Sigmoid colon (tissue), 7 donors: ENCODE results near the gene CPNE6. TPM values are rescaled to one million over a fixed set of nuclear protein-coding genes. Genes with fewer than 3 reads are reported as not detected.

ENCODE experiments used
- DNase-seq: peaks from one replicate; pipeline ENCODE4 v3.0.0-alpha.2; 2019
- H3K27ac ChIP-seq, 4 donors: fragments of 200-600 bp; sonication (generic); one replicate each; pipeline ENCODE4 v1.5.1; 2016 to 2019; ENCODE audit warnings: mild to moderate bottlenecking in 1 of 4
- H3K27me3 ChIP-seq, 3 donors: fragments of 200-600 bp; sonication (generic); one replicate each; pipeline ENCODE4 v1.5.1; 2019; ENCODE audit warnings: mild to moderate bottlenecking in 1 of 3
- H3K36me3 ChIP-seq, 4 donors: fragments of 200-600 bp; sonication (generic); one replicate each; pipeline ENCODE4 v1.5.1; 2016 to 2019
- H3K4me1 ChIP-seq, 4 donors: fragments of 200-600 bp; sonication (generic); one replicate each; pipeline ENCODE4 v1.5.1; 2017 to 2019
- H3K4me3 ChIP-seq, 4 donors: fragments of 200-600 bp; sonication (generic); one replicate each; pipeline ENCODE4 v1.5.1; 2017 to 2019; ENCODE audit warnings: mild to moderate bottlenecking in 2 of 4, moderate library complexity in 1 of 4
- H3K9me3 ChIP-seq, 4 donors: fragments of 200-600 bp in 3 of 4; sonication (generic) in 3 of 4; one replicate each; pipeline versions ENCODE4 v1.5.1 to v1.6.1; 2013 to 2019
- EP300 ChIP-seq, 4 donors: sonication (generic); formaldehyde crosslinking; IDR thresholded peaks; one replicate each; pipeline ENCODE4 v1.6.1; 2017; ENCODE audit warnings: antibody characterized with exemption in 4 of 4
- POLR2A ChIP-seq, 2 donors: fragments of 450-650 bp; IDR thresholded peaks; one replicate each; pipeline ENCODE4 v1.6.1; 2016; ENCODE audit warnings: antibody characterized with exemption in 2 of 2, mild to moderate bottlenecking in 2 of 2, moderate library complexity in 2 of 2
- POLR2AphosphoS5 ChIP-seq, 4 donors: sonication (generic); formaldehyde crosslinking; IDR thresholded peaks; one replicate each; pipeline ENCODE4 v1.6.1; 2017; ENCODE audit warnings: antibody characterized with exemption in 4 of 4
- WGBS, 2 donors: extraction: QIAGEN DNeasy Blood & Tissue Kit; methylation state at CpG; one replicate each; pipeline ENCODE4 v1.1.7; 2013; 5-methylcytosine and 5-hydroxymethylcytosine counted together
- intact Hi-C: fragments of 100-400 bp; cut with DNase I; formaldehyde crosslinking; loops from one replicate; pipeline ENCODE4 v1.15.1; 2023
- polyA plus RNA-seq, 3 donors: library from polyadenylated mRNA; stranded (reverse); fragments of 200-250 nt; gene quantifications; one replicate each; pipeline ENCODE4 v1.2.3, GENCODE V29; 2013
- total RNA-seq, 4 donors: library from RNA; depleted of rRNA; stranded (reverse); fragments of >200 nt; gene quantifications; one replicate each; pipeline ENCODE4 v1.1.0, GENCODE V29; 2016
- TF ChIP-seq, protein P1 (sequence below), 4 experiments: fragments of 450-650 bp in 3 of 4; fragments of 200-600 bp in 1 of 4; IDR thresholded peaks; one replicate each; pipeline ENCODE4 v1.5.1; 2016 to 2019; ENCODE audit warnings: antibody characterized with exemption in 4 of 4, mild to moderate bottlenecking in 3 of 4, moderate library complexity in 2 of 4
- donor health status: healthy with polysubstance abuse.
- donor health status: Bipolar disorder and iron deficiency.
- donor health status: healthy.

Gene CPNE6
- total and polyA plus RNA-seq, 7 donors, result 0.42 to 3.3 (median 2.3) TPM; not detected in 3

DNA sequence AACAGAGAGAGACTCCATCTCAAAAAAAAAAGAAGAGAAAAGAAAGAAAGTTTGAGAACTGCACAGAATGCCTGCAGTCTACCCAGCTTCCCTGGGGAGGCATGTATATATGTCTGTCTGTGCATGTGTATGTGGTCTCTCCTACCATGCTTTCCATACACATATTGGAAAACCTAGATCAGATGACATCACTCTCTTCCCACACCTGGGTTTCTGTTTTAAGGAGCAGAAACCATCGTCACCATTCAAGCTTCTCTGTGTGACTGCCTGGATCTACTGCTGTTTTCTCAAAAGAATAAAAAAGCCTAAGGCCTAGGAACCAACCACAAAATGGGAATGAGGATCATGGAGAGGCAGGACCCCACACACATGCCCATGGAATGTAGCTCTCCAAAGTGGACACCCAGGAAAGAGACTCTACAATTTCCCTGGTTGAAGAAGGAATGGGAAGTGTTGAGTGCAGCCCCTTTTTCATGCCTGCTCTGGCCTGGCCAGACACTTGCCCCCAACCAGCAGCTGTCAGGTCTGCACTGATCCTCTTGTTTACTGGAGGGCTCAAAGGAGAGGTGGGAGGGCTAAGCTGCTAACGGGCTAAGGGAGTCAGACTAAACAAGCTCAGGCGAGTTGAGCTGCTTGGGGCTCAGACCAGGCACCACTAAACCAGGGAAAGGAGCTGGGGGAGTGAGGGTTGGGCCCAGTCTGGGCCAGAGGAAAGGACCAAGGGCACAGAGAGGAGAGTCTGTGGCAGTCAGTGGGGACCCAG lies 15.0 kb downstream of the CPNE6 start:
- TF ChIP-seq EP300 (IDR thresholded peaks at IDR 0.05) (no peak), POLR2A (IDR thresholded peaks at IDR 0.05) (no peak), POLR2AphosphoS5 (IDR thresholded peaks at IDR 0.05) (no peak)
- TF ChIP-seq, protein P1, sequence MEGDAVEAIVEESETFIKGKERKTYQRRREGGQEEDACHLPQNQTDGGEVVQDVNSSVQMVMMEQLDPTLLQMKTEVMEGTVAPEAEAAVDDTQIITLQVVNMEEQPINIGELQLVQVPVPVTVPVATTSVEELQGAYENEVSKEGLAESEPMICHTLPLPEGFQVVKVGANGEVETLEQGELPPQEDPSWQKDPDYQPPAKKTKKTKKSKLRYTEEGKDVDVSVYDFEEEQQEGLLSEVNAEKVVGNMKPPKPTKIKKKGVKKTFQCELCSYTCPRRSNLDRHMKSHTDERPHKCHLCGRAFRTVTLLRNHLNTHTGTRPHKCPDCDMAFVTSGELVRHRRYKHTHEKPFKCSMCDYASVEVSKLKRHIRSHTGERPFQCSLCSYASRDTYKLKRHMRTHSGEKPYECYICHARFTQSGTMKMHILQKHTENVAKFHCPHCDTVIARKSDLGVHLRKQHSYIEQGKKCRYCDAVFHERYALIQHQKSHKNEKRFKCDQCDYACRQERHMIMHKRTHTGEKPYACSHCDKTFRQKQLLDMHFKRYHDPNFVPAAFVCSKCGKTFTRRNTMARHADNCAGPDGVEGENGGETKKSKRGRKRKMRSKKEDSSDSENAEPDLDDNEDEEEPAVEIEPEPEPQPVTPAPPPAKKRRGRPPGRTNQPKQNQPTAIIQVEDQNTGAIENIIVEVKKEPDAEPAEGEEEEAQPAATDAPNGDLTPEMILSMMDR (IDR thresholded peaks at IDR 0.05), result no peak
- no peaks in the 10 kb centered on the region for H3K36me3 ChIP-seq
- no peak overlapping the region for H3K4me3 ChIP-seq
- intact Hi-C loops, result no loop called here
- DNase-seq, result no peak
- WGBS, 2 donors, result 82 to 87% methylated on average over 3 of the region's 3 CpGs
- no peaks in the 10 kb centered on the region for H3K9me3 ChIP-seq
- H3K27ac ChIP-seq, result no peak overlapping the region
- no peaks in the 10 kb centered on the region for H3K27me3 ChIP-seq
- peaks cover 0 to 5% (median 2%) of the 10 kb centered on the region in 4 donors for H3K4me1 ChIP-seq

DNA sequence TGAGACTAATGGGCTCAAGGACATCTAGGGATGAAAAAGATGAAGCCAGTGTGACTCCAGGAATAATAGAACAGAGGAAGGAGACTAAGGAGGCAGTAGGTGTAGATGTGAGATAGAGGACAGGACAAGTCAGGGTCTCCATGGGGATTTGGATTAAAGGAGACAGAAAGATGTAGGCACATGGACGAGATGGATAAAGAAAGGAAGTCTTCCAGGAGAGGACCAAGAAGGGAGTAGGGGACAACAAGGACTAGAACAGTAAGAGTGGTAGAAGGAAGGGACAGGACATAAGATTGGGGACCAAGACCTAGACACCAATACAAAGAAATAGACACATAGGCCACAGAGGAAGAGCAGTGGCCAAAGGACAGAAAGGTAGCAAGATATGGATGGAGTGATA lies 15.6 kb downstream of the CPNE6 start:
- Histone ChIP-seq H3K36me3 (no peaks in the 10 kb centered on the region), H3K27me3 (no peaks in the 10 kb centered on the region), H3K9me3 (no peaks in the 10 kb centered on the region), H3K4me1 (no peaks in the 10 kb centered on the region), H3K4me3 (no peak overlapping the region), H3K27ac (no peak overlapping the region)
- intact Hi-C loops, result no loop called here
- DNase-seq, result no peak
- TF ChIP-seq POLR2A (IDR thresholded peaks at IDR 0.05) (no peak), POLR2AphosphoS5 (IDR thresholded peaks at IDR 0.05) (no peak), EP300 (IDR thresholded peaks at IDR 0.05) (no peak)
- TF ChIP-seq, protein P1 (IDR thresholded peaks at IDR 0.05), result no peak
- 81 to 88% methylated on average over 1 of the region's 1 CpG for WGBS, 2 donors

DNA sequence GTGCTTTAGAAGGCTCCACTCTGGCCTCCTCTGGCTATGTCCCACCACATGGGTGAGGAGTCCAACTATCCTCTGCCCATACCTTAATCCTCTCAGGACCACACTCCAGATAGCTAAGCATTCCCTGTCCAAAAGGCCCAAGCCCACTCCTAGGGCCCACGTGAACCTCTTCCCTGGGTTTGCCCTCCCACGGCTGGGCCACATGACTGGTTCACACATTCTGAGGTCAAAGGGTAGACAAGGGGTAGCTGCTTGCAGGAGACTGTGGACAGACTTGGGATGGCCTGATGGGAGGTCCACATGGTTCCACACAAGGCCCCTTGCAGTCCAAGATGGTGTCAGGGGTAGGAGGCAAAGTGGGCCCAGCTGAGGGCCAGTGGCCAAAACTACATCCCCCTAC lies 16.7 kb downstream of the CPNE6 start:
- no peak overlapping the region for H3K27ac ChIP-seq
- H3K4me3 ChIP-seq, result no peak overlapping the region
- WGBS, 2 donors, result 85 to 89% methylated on average over 2 of the region's 2 CpGs
- intact Hi-C loops, result no loop called here
- no peaks in the 10 kb centered on the region for H3K9me3 ChIP-seq
- H3K36me3 ChIP-seq, result no peaks in the 10 kb centered on the region
- no peaks in the 10 kb centered on the region for H3K27me3 ChIP-seq
- DNase-seq, result no peak
- peaks cover 0 to under 1% (median 0%) of the 10 kb centered on the region in 4 donors for H3K4me1 ChIP-seq
- TF ChIP-seq EP300 (IDR thresholded peaks at IDR 0.05) (no peak), POLR2AphosphoS5 (IDR thresholded peaks at IDR 0.05) (no peak), POLR2A (IDR thresholded peaks at IDR 0.05) (no peak)
- TF ChIP-seq, protein P1 (IDR thresholded peaks at IDR 0.05), result no peak

DNA sequence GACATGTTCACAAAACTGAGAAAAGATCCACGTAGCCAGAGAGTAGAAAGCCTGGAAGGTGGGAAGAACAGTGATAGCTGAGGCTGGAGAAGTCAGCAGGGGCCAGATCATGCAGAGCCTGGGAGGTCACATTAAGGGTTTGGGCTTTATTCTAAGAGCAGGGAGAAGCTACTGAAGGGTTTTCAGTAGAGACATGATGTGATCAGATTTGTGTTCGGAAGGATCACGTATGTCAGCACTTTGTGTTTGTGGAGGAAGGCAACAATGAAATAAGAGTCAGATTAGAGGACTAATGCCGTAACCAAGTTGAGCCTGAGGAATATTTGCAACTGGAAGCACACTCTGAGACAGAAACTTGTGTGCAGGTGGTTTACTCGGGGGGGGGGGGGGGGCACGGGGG lies 18.5 kb downstream of the CPNE6 start:
- TF ChIP-seq EP300 (IDR thresholded peaks at IDR 0.05), result no peak
- TF ChIP-seq POLR2AphosphoS5 (IDR thresholded peaks at IDR 0.05), result no peak
- no peak for TF ChIP-seq POLR2A (IDR thresholded peaks at IDR 0.05)
- TF ChIP-seq, protein P1 (IDR thresholded peaks at IDR 0.05), result no peak
- no peaks in the 10 kb centered on the region for H3K27me3 ChIP-seq
- no peak overlapping the region for H3K27ac ChIP-seq
- intact Hi-C loops, result loop anchor here (1.0 to 10.0 kb wide), 4 partner anchors 32 to 455 kb away; partner anchors contain the start of genes DHRS2 and DHRS4L2
- H3K4me1 ChIP-seq, result peaks cover 0 to 12% (median 6%) of the 10 kb centered on the region in 4 donors
- no peaks in the 10 kb centered on the region for H3K9me3 ChIP-seq
- H3K4me3 ChIP-seq, result no peak overlapping the region
- DNase-seq, result no peak
- H3K36me3 ChIP-seq, result no peaks in the 10 kb centered on the region
- 84 to 88% methylated on average over 6 of the region's 6 CpGs for WGBS, 2 donors
